ENCODE data around the gene CNTF.

GRCh38 chr11:58645854-58646253 is 23.4 kb downstream of the CNTF start:
- TF ChIP-seq POLR2A (IDR thresholded peaks at IDR 0.05; ENCODE audit: low read length): no peak
- no peak for TF ChIP-seq GATA1 (IDR thresholded peaks at IDR 0.05; ENCODE audit: low read depth, low read length)
